ENCODE results near the gene RPUSD3.

The RPUSD3 gene

GRCh38 chr3:9797196-9797945 is 46.4 kb downstream of the RPUSD3 start:
- no peak for DNase-seq
- no peaks in the 10 kb centered on the region for H3K9me3 Mint-ChIP-seq
- peaks cover 50% of the 10 kb centered on the region for H3K36me3 Mint-ChIP-seq (ENCODE audit: low read depth)
- H3K4me3 Mint-ChIP-seq: no peak overlapping the region
- H3K4me1 Mint-ChIP-seq: peaks cover 18% of the 10 kb centered on the region
- TF ChIP-seq CTCF (IDR thresholded peaks at IDR 0.05): no peak
- no peaks in the 10 kb centered on the region for H3K27me3 Mint-ChIP-seq (ENCODE audit: low read depth, poor library complexity)
- H3K27ac Mint-ChIP-seq: no peak overlapping the region

DNA sequence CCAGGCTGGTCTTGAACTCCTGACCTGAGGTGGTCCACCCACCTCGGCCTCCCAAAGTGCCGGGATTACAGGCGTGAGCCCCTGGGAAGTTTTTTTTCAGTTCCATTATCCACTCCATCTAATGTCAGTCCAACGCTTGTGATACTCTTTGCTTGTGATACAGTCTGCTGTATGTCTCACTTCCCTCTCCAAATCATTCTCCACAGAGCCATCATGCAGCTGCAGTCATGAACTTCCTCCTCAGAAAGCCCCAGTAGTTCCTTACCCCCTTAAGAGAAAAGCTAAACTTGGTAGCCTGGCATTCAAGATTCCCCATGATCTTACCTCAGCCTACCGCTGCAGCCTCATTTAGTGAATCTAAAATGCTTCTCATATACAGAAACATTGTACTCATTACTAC is 48.6 kb downstream of the RPUSD3 start:
- TF ChIP-seq CTCF (IDR thresholded peaks at IDR 0.05): no peak
- Mint-ChIP-seq H3K27ac (peak overlapping the region; percentile 89), H3K4me3 (peak overlapping the region; percentile 72), H3K27me3 (ENCODE audit: low read depth, poor library complexity) (no peaks in the 10 kb centered on the region), H3K9me3 (no peaks in the 10 kb centered on the region), H3K36me3 (ENCODE audit: low read depth) (peaks cover 41% of the 10 kb centered on the region), H3K4me1 (peaks cover 26% of the 10 kb centered on the region)
- DNase-seq: no peak

DNA sequence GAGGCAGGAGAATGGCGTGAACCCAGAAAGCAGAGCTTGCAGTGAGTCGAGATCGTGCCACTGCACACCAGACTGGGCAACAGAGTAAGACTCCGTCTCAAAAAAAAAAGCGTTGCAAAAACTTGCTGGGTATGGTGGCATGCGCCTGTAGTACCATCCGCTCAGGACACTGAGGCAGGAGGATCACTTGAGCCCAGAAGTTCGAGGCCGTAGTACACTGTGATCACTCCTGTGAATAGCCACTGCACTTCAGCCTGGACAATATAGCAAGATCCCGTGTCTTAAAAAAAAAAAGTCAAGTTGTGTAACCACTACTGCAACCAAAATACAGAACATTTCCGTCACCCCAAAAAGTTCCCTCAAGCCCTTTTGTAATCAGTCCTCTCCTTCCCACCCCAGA is 49.4 kb downstream of the RPUSD3 start:
- Mint-ChIP-seq H3K27ac (peak overlapping the region; percentile 3), H3K4me3 (peak overlapping the region; percentile 98), H3K4me1 (peaks cover 26% of the 10 kb centered on the region), H3K36me3 (ENCODE audit: low read depth) (peaks cover 41% of the 10 kb centered on the region), H3K9me3 (no peaks in the 10 kb centered on the region), H3K27me3 (ENCODE audit: low read depth, poor library complexity) (no peaks in the 10 kb centered on the region)
- no peak for TF ChIP-seq CTCF (IDR thresholded peaks at IDR 0.05)
- no peak for DNase-seq

- no peaks in the 10 kb centered on the region for H3K27me3 Mint-ChIP-seq (ENCODE audit: low read depth, poor library complexity)
- no peaks in the 10 kb centered on the region for H3K9me3 Mint-ChIP-seq
- peak overlapping the region; percentile 98 for H3K4me3 Mint-ChIP-seq
- H3K4me1 Mint-ChIP-seq: peaks cover 26% of the 10 kb centered on the region
- peak overlapping the region; percentile 100 for H3K27ac Mint-ChIP-seq
- H3K36me3 Mint-ChIP-seq (ENCODE audit: low read depth): peaks cover 46% of the 10 kb centered on the region
- TF ChIP-seq CTCF (IDR thresholded peaks at IDR 0.05): no peak
- no peak for DNase-seq
Measured at GRCh38 chr3:9793161-9793781, 50.5 kb downstream of the RPUSD3 start.

GRCh38 chr3:9792405-9793160 is 51.2 kb downstream of the RPUSD3 start, which contains the start of the genes ARPC4 and TADA3:
ARPC4 (plus strand) TSS chr3:9793082; CDS start chr3:9793122, 40 bp downstream.
TADA3 (minus strand) TSS chr3:9792473; CDS start chr3:9791466, 1,007 bp downstream.
- Mint-ChIP-seq H3K4me3 (peak within 1 kb of the TSS; percentile 98), H3K9me3 (no peaks in the 10 kb centered on the region), H3K27ac (peak within 1 kb of the TSS; percentile 100), H3K4me1 (peaks cover 26% of the 10 kb centered on the region), H3K36me3 (ENCODE audit: low read depth) (peaks cover 44% of the 10 kb centered on the region), H3K27me3 (ENCODE audit: low read depth, poor library complexity) (no peaks in the 10 kb centered on the region)
- DNase-seq: peak; percentile 90
- TF ChIP-seq CTCF (IDR thresholded peaks at IDR 0.05): no peak

Measured in nephron progenitor cell (in vitro differentiated cells).